KG1 (cell line): Measurements from ENCODE around the gene MYRF.

Experiments used
- DNase-seq: peaks from one replicate; lab custom pipeline; 2025; lab: John Stamatoyannopoulos, UW

MYRF gene

DNA sequence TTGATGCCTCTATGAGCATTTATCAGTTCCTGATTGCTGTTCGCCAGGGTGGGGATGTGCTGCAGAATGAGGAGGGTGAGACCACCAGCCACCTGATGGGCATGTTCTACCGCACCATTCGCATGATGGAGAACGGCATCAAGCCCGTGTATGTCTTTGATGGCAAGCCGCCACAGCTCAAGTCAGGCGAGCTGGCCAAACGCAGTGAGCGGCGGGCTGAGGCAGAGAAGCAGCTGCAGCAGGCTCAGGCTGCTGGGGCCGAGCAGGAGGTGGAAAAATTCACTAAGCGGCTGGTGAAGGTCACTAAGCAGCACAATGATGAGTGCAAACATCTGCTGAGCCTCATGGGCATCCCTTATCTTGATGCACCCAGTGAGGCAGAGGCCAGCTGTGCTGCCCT lies 43.0 kb downstream of the MYRF start:
- DNase-seq: no peak

DNA sequence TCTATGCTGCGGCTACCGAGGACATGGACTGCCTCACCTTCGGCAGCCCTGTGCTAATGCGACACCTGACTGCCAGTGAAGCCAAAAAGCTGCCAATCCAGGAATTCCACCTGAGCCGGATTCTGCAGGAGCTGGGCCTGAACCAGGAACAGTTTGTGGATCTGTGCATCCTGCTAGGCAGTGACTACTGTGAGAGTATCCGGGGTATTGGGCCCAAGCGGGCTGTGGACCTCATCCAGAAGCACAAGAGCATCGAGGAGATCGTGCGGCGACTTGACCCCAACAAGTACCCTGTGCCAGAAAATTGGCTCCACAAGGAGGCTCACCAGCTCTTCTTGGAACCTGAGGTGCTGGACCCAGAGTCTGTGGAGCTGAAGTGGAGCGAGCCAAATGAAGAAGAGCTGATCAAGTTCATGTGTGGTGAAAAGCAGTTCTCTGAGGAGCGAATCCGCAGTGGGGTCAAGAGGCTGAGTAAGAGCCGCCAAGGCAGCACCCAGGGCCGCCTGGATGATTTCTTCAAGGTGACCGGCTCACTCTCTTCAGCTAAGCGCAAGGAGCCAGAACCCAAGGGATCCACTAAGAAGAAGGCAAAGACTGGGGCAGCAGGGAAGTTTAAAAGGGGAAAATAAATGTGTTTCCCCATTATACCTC lies 43.6 kb downstream of the MYRF start:
- DNase-seq: no peak

DNA sequence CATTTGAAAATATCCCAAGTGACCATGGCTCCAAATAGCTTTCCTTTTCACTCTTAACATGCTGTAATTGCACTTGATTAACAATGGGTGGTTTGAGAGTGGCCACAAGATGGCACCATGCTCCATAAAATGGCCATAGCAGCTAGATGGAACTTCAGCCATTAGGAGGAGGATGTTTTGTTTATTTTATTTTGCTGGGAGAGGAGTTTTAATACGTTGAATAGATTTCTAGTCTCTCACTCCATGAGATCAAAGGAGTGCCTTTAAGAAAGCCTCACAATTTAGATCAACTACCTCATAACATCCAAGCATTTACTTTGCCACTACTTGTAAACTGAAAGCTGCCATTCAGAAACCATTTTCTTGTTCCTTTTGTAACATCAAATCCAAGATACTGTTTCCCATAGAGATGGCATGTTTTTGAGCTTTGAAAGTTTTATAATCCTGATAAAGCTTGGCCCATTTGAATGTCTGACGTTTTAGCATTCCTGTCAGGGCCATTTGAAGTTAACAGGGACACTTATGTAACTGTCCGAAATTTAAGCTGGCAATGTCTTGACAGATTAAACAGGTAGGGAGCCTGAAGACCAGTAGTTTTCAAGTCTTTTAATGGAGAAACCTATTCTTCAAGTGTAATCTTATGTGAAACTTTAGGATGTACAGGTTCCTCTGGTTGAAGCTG lies 45.0 kb downstream of the MYRF start:
- peak; percentile 83 for DNase-seq

DNA sequence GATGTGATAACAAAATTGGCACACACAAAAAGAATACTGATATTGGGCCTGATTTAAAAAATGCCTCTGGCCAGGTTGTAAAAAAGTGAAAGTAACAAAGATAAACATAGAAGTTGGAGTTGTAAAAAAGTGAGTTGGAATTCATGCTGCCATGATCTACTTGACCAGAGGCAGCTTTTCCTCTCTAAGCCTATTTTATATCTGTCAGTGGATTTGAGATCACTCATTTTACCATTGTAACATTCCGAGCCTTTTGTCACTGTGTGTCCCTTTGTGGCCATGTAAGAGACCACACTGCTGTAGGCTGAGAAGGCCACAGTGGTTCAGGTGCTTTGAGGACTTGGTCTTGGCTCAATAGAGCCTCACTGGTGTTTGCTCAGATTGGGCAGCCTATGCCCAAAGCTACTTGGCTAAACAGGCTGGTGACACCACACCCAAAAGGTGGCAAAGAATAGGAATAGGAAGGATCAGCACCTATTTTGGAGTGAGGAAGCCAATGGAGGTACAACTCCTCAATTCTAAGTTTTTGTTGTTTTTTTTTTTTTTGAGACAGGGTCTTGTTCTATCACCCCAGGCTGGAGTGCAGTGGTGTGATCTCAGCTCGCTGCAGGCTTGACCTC lies 47.3 kb downstream of the MYRF start:
- DNase-seq: no peak

DNA sequence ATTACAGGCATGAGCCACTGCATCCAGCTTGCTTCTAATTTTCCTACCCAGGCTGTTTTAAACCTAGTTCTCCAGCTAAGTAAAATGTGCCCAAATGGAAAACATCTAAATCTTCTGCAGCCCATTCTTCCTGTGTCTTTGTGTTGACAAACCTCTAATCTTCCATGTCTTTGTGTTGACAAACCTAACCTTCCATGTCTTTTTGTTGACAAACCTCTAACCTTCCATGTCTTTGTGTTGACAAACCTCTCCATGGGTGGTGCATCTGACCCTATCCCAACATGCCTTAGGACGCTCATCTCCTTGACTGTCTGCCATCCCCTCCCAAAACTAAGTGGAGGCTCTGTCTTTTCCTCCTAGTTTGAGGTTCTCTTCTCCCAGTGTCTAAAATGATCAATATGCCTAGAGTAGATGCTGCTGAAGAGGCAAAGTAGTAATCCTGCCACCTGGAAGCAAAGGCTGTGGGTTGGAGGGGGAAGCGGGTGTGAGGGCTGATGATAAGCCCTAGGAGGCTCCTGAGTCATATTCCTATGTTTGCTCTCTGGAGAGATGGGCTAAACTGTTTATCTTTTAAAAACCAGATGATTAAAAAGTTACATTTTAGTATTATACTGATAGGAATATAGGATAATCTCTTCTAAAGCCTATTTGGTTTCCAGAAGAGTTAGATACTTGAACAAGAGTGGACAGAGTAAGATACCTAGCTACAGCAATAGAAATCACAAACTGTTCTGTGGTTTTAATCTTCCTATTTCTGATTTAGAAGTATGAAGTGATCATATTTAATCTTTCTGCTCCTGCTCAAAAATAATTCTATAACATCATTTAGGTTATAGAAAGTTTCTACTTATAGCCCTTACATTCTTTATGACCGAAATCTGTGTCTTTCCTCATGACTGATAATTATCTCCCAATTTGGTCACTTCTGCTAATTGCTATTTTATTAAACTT lies 48.2 kb downstream of the MYRF start:
- DNase-seq: no peak

DNA sequence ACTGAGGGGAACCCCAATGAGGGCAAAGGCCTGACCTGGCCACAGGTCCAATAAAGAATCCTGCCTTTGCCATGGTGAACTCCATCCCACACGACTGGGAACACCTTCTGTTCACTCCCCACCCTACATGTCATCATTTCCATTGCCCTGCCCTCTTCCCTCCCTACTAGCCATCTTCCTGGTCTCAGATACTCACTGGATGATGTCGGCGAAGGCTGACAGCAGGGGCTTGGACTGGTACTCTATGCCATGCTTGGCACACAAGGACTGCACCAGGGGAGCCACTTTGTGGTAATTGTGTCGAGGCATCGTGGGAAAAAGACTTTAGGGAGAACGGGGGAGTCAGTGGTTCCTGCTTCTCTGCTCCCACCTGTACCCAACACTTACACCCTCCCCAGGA lies 50.2 kb downstream of the MYRF start:
- no peak for DNase-seq

DNA sequence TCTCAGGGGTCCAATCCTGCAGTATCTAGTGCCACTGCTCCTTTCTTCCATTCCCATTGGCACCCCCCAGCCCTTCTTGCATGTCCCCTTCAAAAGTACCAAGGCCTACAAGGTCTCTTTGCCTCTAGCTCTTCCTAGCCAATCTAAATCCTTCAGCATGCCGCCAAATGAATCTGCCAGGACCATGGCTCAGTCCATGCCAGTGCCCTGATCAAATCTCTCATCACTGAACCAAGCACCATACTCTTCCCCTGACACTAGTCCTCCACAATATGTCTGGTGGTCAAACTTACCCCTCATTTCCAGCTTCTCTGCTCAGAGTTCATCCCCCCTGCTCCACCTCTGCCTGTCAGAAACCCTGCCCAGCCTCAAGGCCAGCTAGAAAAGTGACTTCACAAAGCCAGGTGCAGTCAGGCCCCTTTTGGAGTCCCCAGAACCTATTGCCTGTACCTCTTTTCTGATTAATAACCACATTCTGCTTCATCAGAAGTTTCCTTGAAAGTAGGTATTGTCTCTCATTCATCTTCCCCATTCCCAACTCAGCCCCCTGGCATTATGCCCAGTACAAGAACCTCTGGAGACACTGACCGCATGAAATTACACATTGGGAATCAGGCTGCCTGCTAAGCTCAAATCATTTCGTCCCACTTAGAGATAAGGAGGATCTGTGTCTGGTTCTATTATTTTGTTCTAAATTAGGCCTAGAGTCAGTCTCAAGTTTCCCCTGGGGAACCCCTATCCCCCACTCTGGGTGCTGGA lies 51.6 kb downstream of the MYRF start:
- DNase-seq: no peak

DNA sequence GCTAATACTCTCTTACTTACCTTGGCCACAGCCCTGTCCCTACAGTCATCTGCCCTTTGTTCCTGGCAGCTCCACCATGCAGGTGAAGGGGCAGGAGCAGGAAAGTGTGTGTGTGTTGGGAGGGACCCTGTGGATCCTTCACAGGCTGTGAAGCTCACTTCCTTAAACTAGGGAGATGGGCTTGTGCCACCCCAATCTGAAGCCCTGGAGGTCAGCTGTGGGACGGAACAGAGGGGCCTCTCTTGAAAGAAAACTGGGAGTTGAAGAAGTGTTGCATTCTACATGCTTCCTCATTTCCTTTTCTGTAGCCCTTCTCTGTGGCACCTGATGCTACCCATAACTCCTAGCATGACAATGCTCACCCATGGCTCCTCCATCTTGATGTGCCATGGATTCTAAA lies 52.7 kb downstream of the MYRF start:
- no peak for DNase-seq

DNA sequence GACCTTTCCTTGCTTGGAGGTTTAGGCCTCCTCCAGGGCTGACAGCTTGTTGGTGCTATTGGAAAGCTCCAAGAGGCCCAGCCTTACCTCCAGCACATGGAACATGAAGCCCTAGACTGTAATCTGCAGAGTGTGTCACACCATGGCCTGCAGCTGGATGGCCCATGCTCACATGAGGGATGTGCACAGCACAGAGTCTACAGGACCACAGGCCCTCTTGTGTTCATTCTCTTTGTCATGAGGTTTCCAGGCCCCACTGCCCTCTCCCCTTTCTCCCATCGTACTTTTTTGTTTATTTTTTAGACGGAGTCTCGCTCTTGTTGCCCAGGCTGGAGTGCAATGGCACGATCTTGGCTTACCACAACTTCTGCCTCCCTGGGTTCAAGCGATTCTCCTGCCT lies 54.3 kb downstream of the MYRF start:
- no peak for DNase-seq

DNA sequence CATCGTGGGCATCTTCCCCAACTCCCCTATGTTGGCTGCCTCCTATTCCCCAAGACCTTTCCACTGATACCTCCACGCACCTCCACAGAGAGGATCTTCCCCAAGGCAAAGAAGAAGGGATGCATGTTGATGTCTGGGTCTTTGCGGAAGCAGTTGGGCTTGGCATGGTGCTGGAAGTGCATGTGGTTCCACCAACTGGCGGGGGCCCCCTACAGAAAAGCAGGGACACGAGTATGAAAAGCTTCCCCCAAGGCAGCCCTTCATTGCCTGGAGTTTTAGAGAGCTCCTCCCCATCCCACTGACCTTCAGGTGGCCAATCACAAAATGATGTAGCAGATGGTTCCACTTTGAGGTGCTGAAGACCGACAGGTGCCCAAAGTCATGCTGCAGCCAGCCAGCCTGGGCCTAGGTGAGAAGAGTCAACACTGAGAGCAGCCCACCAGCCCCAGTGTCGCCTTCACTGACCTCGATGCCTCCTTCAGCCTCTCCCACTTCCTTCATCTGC lies 58.3 kb downstream of the MYRF start:
- no peak for DNase-seq

DNA sequence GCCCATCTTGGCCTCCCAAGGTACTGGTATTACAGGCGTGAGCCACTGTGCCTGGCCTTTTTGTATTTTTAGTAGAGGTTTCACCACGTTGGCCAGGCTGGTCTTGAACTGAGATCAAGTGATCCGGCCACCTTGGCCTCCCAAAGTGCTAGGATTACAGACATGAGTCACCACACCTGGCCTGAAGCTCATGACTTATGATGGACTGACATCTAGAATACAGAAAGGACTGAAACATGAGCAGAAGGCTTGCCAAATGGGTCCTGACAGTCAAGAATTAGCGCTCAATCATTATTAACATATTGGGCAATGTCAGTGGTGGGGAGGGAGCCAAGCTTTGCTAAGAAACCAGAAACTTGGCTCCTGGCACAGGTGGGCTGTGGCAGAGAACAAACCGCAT lies 59.4 kb downstream of the MYRF start:
- DNase-seq: no peak

DNA sequence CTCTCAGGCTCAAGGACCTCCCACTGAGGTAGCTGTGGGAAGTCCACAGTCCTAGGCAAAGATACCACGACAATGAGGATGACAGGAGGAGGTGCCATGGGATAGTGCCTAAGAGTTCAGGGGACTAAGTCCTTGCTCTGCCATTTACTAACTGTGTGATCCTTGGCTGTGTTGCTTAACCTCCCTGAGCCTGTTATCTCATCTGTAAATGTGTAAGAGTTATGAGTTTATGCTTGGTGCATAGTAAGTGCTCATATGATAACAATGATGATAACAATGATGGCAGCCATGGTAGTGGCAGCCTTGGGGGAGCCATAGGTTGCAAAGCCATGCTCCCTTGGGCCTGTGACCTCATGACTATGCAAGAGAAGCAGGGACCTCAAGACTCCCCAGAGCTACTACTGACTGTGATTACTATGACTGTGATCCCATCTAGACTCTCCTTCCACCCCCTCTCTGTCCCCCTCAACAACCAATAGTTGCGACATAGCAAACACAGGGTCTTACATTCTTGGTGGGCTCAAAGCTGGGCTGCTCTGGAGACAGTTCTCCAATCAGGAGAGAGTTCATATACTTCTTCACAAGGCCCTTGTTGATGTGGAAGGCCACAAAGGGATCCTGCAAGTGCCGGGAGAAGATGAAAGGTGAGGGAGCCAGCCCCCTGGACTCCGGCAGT lies 60.4 kb downstream of the MYRF start:
- DNase-seq: no peak

DNA sequence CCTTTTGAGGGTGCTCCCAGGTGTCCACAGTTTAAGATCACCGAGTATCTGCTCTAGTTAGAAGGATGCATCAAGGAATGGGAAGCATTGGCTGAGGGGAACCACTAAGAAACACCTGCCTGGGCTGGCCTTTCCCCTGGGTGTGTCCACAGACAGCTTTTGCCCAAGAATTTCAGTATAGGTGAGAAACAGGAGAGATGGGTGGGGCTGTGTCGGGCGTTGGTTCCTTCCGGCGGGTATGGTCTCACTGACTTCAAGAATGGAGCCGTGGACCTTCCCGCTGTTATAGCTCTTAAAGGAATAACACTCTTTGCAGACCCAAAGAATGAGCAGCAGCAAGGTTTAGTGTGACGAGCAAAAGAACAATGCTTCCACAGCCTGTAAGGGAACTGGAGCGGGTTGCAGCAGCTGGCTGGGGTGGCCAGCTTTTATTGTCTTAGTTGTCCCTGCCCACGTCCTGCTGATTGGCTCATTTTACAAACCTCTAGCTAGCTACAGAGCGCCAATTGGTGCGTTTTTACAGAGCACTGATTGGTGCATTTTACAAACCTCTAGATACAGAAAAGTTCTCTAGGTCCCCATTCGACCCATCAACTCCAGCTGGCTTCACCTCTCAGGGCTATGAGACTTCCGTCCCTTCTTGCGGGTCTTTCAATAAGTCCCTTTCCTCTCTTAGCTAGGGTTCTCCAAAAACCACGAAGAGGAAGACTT lies 62.0 kb downstream of the MYRF start:
- DNase-seq: no peak

DNA sequence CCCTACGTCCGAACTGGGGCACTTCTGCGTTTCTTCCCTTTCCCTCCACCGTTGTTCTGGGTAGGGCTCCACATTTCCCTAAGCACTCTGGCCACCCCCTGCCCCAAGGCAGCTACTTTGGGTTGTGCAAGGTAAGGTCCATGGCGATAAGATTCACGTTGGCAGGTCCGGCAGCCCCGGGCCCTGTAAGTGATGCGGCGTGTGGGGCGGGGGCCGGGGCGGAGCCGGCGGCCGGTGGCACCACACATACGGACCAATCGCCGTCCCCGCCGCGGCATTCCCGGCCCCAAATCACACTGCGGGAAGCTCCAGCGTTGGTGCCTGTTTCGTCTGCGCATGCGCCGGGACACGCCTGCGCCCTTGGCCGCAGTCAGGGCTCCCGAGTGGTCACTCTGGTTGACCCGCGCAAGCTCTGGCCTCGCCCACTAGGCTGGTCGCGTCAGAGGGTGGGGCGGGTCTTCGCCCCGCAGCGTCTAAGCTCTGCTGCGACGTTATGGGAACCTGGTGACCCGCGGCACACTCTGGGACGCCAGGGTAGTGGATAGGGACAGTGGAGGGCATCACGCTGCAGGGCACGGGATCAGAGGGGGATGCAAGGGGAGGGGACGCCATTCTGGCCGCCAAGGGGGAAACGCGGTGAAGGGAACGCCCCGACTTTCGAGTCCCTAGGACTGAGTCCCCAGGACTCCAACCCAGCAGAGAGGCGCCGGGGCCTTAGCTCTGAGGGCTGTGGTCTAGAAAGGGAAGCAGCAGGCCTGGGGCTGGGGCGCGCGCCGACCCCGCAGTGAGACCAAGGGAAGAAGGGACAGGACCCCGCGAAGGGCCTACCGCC lies 62.7 kb downstream of the MYRF start:
- peak; percentile 65 for DNase-seq

DNA sequence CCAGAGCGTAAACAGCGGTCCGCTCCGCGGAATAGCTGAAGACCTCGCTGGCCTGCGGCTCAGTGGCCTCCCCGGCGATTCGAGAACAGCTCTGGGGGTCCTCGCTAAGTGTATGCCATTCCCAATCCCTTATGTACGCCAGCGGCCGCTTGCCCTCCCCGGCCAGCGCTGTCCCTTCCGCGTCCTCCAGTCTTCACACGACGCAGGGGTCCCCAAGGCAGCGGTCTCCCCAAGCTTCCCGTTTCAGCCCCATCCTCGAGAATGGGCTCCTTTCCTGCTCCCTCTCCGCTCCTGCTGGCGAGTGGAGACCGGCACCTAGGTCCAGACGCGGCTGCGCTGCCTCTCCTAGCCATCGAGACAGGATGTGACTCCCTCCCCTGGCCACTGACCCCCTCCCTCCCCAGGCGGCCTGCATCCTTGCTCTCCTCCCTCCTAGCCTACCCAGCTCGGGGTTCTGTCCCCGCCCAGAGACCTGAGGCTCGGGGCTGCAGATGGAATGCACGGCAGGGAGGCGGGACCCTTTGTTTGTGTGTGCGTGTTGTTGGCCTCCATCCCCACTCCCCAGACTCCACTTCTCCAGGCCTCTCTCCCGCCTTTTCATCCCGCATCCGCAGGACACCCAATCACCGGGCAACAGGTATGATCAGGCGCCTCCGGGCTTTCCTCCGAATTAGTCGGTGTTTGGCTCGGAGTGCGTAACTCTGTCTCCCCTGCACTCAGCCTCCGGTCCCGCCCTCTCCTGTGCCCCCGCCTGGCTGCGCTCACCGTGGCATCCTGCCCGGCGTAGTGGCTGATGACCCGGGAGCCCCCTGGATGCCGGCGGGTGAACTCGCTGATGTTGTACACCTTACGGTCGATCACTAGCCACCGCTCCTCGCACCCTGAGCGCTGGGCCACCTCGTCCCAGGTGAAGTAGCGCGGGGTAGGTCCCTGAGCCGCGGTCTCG lies 63.6 kb downstream of the MYRF start:
- DNase-seq: peak; percentile 65

DNA sequence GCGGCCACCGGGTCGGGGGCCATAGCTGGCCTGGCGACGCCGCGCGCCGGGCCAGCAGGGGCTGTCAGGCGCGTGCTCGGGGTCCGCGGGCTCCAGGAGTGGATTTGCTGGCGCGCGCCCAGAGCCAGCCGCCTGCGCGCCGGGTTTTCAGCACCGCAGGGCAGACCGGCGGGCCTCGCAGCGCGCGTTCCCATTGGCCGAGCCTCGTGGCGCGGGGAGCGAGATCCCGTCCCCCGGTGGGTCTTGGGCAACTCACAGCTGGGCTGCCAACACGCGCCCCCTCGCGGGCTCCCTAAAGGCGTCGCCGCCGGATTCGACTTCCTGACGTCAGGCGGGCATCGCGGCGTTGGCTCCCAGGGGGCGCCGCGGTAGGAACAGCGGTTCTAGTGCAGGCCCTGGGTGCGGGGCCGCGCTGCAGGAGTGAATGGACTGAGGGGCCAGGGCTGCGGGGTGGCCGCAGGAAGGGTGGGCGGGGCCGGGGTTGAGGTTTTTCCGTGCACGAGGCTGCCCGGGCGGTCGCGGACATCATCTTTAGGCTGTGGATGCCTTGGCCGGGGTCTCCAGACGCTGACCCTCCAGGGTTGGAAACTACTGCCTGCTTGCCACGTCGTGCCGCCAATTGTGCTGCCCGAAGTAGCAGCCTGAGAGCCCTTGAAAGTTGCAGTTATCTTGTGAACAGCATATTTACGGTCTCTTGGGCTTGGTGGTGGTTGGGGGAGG lies 64.5 kb downstream of the MYRF start, which contains the start of gene FADS1:
FADS1 (minus strand) TSS at position 268 of the 720 bp plus-strand sequence; CDS start at position 194, 74 bp downstream.
- DNase-seq: peak; percentile 98

DNA sequence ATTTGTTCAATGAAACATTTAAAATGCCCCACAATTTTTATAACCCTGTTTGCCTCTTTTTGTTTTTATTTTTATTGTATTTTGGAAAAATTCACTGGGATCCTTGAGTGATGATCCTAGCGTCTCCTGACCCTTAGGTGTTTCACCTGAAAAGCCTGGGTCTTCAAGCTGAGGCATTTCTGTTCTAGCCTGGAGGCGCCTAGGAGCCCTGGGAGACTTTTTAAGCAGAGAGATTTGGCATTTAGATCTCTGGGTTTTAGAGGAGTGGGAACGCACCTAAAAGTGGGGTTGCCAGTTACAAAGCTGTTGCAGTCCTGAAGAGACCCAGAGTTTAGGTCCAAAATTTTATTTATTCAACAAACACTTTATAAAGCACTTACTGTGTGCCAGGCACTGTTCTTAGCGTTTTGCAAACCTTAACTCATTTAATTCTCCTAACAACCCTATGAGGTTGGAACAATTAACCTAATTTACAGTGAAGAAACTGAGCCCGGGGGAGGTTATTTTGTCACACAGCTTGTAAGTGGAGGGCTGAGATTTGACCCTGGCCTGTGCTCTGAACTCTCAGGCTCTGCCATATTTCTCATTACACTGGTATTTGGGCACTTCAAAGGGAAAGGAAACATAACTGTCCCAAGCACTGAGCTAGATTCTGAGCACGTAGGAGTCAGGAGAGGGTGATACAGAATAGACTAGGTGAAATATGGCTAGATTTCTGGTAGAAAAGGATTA lies 65.2 kb downstream of the MYRF start:
- no peak for DNase-seq
